HG02759 (cell line): ENCODE measurements around the gene PITPNM3.

Experiments
- ATAC-seq: cut with Tn5 transposase; IDR thresholded peaks from one replicate; pipeline ENCODE4 v1.9.1; 2021; ENCODE audit warnings: mild to moderate bottlenecking, moderate library complexity; ENCODE audit not compliant: unreplicated experiment

PITPNM3 gene

GRCh38 chr17:6450926-6451832, 105.2 kb downstream of the PITPNM3 start:
- ATAC-seq, result no peak

- no peak for ATAC-seq
These were observed 107.0 kb downstream of the PITPNM3 start for GRCh38 chr17:6449307-6449706.

GRCh38 chr17:6448473-6448872, 107.9 kb downstream of the PITPNM3 start:
- ATAC-seq, result no peak

- no peak for ATAC-seq
These were observed 109.7 kb downstream of the PITPNM3 start for GRCh38 chr17:6446516-6447100.

GRCh38 chr17:6444571-6445335, 111.6 kb downstream of the PITPNM3 start:
- ATAC-seq, result no peak

GRCh38 chr17:6443692-6444570, 112.4 kb downstream of the PITPNM3 start, which contains the start of gene PIMREG:
Gene PIMREG, plus strand, starts transcription at chr17:6444455. Its CDS starts 656 bp downstream, at chr17:6445111.
- peak; percentile 94 for ATAC-seq

DNA sequence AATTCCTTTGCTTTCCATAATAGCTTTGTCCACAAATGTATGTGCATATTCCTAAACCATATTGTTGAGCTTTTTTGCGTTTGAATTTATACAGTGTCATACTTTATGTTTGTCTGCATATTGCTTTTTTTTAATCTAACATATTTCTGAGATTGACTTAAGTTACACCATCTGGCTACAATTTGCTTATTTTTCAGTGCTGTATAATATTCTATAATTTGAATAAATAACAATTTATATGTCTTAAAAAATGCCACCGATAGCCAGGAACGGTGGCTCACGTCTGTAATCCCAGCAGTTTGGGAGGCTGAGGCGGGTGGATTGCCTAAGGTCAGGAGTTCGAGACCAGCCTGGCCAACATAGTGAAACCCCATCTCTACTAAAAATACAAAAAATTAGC, 113.6 kb downstream of the PITPNM3 start:
- ATAC-seq, result no peak

DNA sequence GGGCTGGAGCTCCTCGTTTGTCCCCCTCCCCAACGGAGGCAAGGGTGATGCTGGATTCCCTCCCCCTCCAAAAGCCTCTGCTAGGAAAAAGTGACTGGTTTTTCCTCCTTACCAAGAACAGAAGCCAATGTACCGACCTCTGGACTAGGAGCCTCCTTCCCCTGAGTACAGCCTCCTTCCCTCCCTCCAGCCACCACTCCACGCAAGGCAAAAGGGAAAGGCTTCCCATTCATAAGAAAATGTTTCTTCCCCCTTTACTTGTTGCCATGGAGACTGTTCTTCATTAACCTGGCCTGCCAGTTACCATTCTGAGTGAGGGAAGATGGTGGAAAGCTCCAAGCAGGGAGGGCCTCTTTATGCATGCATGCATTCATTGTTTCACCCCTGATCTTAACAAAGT, 116.4 kb downstream of the PITPNM3 start:
- no peak for ATAC-seq

GRCh38 chr17:6437956-6438355, 118.4 kb downstream of the PITPNM3 start:
- no peak for ATAC-seq

- no peak for ATAC-seq
These were observed 118.9 kb downstream of the PITPNM3 start for GRCh38 chr17:6437466-6437865.

- ATAC-seq, result no peak
These were observed 120.4 kb downstream of the PITPNM3 start for GRCh38 chr17:6435968-6436367.

- no peak for ATAC-seq
These were observed 121.3 kb downstream of the PITPNM3 start, which contains the start of gene AIPL1 for GRCh38 chr17:6435051-6435450. Gene AIPL1, minus strand, starts transcription at chr17:6435121. Its CDS starts 17 bp downstream, at chr17:6435104.

GRCh38 chr17:6430769-6431168, 125.6 kb downstream of the PITPNM3 start:
- no peak for ATAC-seq

GRCh38 chr17:6429266-6429665, 127.1 kb downstream of the PITPNM3 start:
- no peak for ATAC-seq

- ATAC-seq, result no peak
These were observed 128.0 kb downstream of the PITPNM3 start for GRCh38 chr17:6428207-6428965.

- no peak for ATAC-seq
These were observed 129.0 kb downstream of the PITPNM3 start for GRCh38 chr17:6427279-6427781.

- no peak for ATAC-seq
These were observed 129.8 kb downstream of the PITPNM3 start for GRCh38 chr17:6426356-6427101.

- no peak for ATAC-seq
These were observed 130.9 kb downstream of the PITPNM3 start for GRCh38 chr17:6425407-6425806.

- ATAC-seq, result no peak
These were observed 132.4 kb downstream of the PITPNM3 start for GRCh38 chr17:6423931-6424330.
